K562 (cell line): Measurements from ENCODE around the gene CHD8. TPM values are rescaled to one million over a fixed set of nuclear protein-coding genes. Genes with fewer than 3 reads are reported as not detected.

Experiments used
- ATAC-seq: fragments of 200-7000 bp; cut with Tn5 transposase; 3 replicates; pipeline ENCODE4 v1.9.1; 2020; ENCODE audit warnings: moderate library complexity
- BruUV-seq: library from RNA; stranded (reverse); fragments of 400-500 nt; replicated peaks from 2 replicates; lab custom pipeline; 2021; lab: Mats Ljungman, UMichigan
- CTCF ChIA-PET: fragments of 300-600 bp; formaldehyde crosslinking; extraction: SDS; loops from one replicate; lab custom pipeline; 2021; ENCODE audit warnings: low intra/inter-chr PET ratio; lab: Yijun Ruan, JAX
- POLR2A ChIA-PET: fragments of 300-600, 350-650 bp; sonication (Branson Sonifier 250); formaldehyde crosslinking; extraction: SDS; loops from one replicate; lab custom pipeline; 2021; ENCODE audit warnings: antibody characterized with exemption, inconsistent platforms; lab: Yijun Ruan, JAX
- DNase-seq, 4 experiments: peaks; one replicate each; pipeline versions ENCODE4 v3.0.0 to v3.0.0-alpha.2; 2011 to 2018; ENCODE audit warnings: low spot score in 3 of 4, mixed read lengths in 3 of 4; ENCODE audit errors: extremely low read depth in 1 of 4
- FAIRE-seq: peaks from 2 replicates; lab custom pipeline; 2011; peaks lifted over from hg19 to GRCh38; lab: Jason Lieb, UNC
- H2AFZ ChIP-seq: 2 replicates; pipeline ENCODE4 v1.6.0; 2011; ENCODE audit warnings: low read depth, low read length, control low read depth, inconsistent platforms
- H3K27ac ChIP-seq: fragments of 200-600 bp; 3 replicates; pipeline ENCODE4 v1.8.0; 2011; ENCODE audit warnings: low read depth, mild to moderate bottlenecking, control low read depth, inconsistent platforms, low read length, moderate library complexity, mixed read lengths; ENCODE audit errors: extremely low read depth
- H3K27me3 ChIP-seq, 2 experiments: fragments of 300-600 bp in 1 of 2; 2 replicates in 1 of 2; 3 replicates in 1 of 2; pipeline versions ENCODE4 v1.6.0 to v1.8.0; 2011; ENCODE audit warnings: inconsistent platforms in 2 of 2, low read length in 2 of 2, mild to moderate bottlenecking in 1 of 2, mixed read lengths in 1 of 2, moderate library complexity in 1 of 2; ENCODE audit not compliant: control insufficient read depth in 2 of 2, insufficient read depth in 2 of 2
- H3K36me3 ChIP-seq: fragments of 300-600 bp; 3 replicates; pipeline ENCODE4 v1.8.0; 2011; ENCODE audit warnings: mild to moderate bottlenecking, low read length, inconsistent platforms; ENCODE audit not compliant: control insufficient read depth, insufficient read depth
- H3K4me1 ChIP-seq, 2 experiments: fragments of 200-600 bp in 1 of 2; replicated peaks in 1 of 2; 2 replicates in 1 of 2; 3 replicates in 1 of 2; pipeline versions ENCODE4 v1.5.1 to v1.8.0; 2011; ENCODE audit warnings: inconsistent platforms in 2 of 2, low read length in 2 of 2, mild to moderate bottlenecking in 1 of 2, mixed read lengths in 1 of 2, moderate library complexity in 1 of 2; ENCODE audit not compliant: control insufficient read depth in 2 of 2, insufficient read depth in 2 of 2
- H3K4me2 ChIP-seq: 2 replicates; pipeline ENCODE4 v1.6.1; 2011; ENCODE audit warnings: low read length, control low read depth, inconsistent platforms, mixed read lengths; ENCODE audit not compliant: insufficient read depth
- H3K4me3 ChIP-seq: fragments of 200-600 bp; sonication (generic), shearing (Covaris generic); 2 replicates; pipeline ENCODE4 v1.5.1; 2016; ENCODE audit warnings: control low read depth, inconsistent platforms
- H3K79me2 ChIP-seq: fragments of 200-600 bp; 3 replicates; pipeline ENCODE4 v1.8.0; 2011; ENCODE audit warnings: low read length, inconsistent platforms; ENCODE audit not compliant: control insufficient read depth, insufficient read depth
- H3K9ac ChIP-seq, 2 experiments: 2 replicates each; pipeline versions ENCODE4 v1.6.0 to v1.6.1; 2011; ENCODE audit warnings: low read depth in 2 of 2, low read length in 2 of 2, control low read depth in 1 of 2, inconsistent platforms in 1 of 2, mild to moderate bottlenecking in 1 of 2, mixed read lengths in 1 of 2; ENCODE audit not compliant: insufficient read depth in 1 of 2
- H3K9me1 ChIP-seq: one replicate; pipeline ENCODE4 v1.6.0; 2011; ENCODE audit warnings: inconsistent platforms, mild to moderate bottlenecking, low read length, moderate library complexity; ENCODE audit not compliant: control insufficient read depth, insufficient read depth
- H3K9me3 ChIP-seq: replicated peaks from 2 replicates; pipeline ENCODE4 v1.5.1; 2011; ENCODE audit warnings: low read depth, low read length, inconsistent platforms; ENCODE audit not compliant: control insufficient read depth, insufficient read depth
- H4K20me1 ChIP-seq: replicated peaks from 2 replicates; pipeline ENCODE4 v1.6.1; 2011; ENCODE audit warnings: low read length, inconsistent platforms, mixed read lengths; ENCODE audit not compliant: control insufficient read depth, insufficient read depth
- CBX5 ChIP-seq: IDR thresholded peaks from 2 replicates; pipeline ENCODE4 v1.6.1; 2014; ENCODE audit warnings: low read depth, borderline replicate concordance
- DEAF1 ChIP-seq: fragments of 450-650 bp; formaldehyde crosslinking; IDR thresholded peaks from 2 replicates; pipeline ENCODE4 v1.4.0; 2020; ENCODE audit warnings: mild to moderate bottlenecking, moderate library complexity
- EHMT2 ChIP-seq: fragments of 450-650 bp; IDR thresholded peaks from 2 replicates; pipeline ENCODE4 v1.6.1; 2018; ENCODE audit warnings: antibody characterized with exemption
- GTF2E2 ChIP-seq: fragments of 200-800 bp; sonication (Bioruptor generic); IDR thresholded peaks from 2 replicates; pipeline ENCODE4 v1.6.1; 2016; ENCODE audit warnings: missing genetic modification characterization, missing compliant biosample characterization
- HCFC1 ChIP-seq: IDR thresholded peaks from 2 replicates; pipeline ENCODE4 v1.6.1; 2012; ENCODE audit warnings: low read depth, low read length, improper control_type of control experiment
- NRF1 ChIP-seq, 2 experiments: fragments of 450-650 bp; IDR thresholded peaks in 1 of 2; conservative IDR thresholded peaks in 1 of 2; 2 replicates each; pipeline ENCODE4 v1.6.1; 2014; ENCODE audit warnings: mild to moderate bottlenecking in 2 of 2
- SAP30 ChIP-seq: fragments of 200-600 bp; sonication (generic); IDR thresholded peaks from 2 replicates; pipeline ENCODE4 v1.6.1; 2012; ENCODE audit warnings: borderline replicate concordance, low read depth, mild to moderate bottlenecking, moderate library complexity, low read length, control low read depth, inconsistent platforms; ENCODE audit not compliant: insufficient read depth, poor library complexity, severe bottlenecking
- ZNF830 ChIP-seq: fragments of 250-450 bp; sonication (Bioruptor Pico); IDR thresholded peaks from 2 replicates; pipeline ENCODE4 v1.5.0; 2021; ENCODE audit warnings: mild to moderate bottlenecking
- WGBS: fragments of 100-300 bp; shearing (Covaris generic); methylation state at CpG from one replicate; pipeline ENCODE4 v1.1.6; 2016; ENCODE audit warnings: low coverage, mixed read lengths; ENCODE audit not compliant: insufficient coverage; ENCODE audit errors: missing lambda C conversion rate; 5-methylcytosine and 5-hydroxymethylcytosine counted together
- in situ Hi-C: fragments of 300-500 bp; cut with MboI; formaldehyde crosslinking; loops from 4 replicates; pipeline ENCODE4 v1.15.0; 2018; ENCODE audit warnings: inconsistent platforms, mixed read lengths
- intact Hi-C: fragments of 100-400 bp; cut with micrococcal nuclease; formaldehyde crosslinking; loops from 2 replicates; pipeline ENCODE4 v1.14.2; 2022
- polyA plus RNA-seq, 8 experiments: library from polyadenylated mRNA; depleted of rRNA in 4 of 8; stranded (reverse) in 5 of 8; unstranded in 3 of 8; fragments of >200 nt; fragmentation: Nextera tagmentation in 2 of 8; fragmentation: Illumina TruSeq in 1 of 8; extraction: Ambion mirVana in 2 of 8; extraction: Trizol in 1 of 8; gene quantifications; 2 replicates each; pipeline versions ENCODE4 v1.2.1 to v1.2.3, GENCODE V29; 2011 to 2014; ENCODE audit warnings: inconsistent platforms in 1 of 8, missing spikeins in 1 of 8
- total RNA-seq, 7 experiments: library from RNA; depleted of rRNA in 6 of 7; stranded (reverse); fragments of >200 nt in 6 of 7; fragmentation: Illumina TruSeq in 2 of 7; extraction: Trizol in 2 of 7; gene quantifications; 2 replicates each; pipeline versions ENCODE4 v1.2.1 to v1.2.3, GENCODE V29; 2011 to 2021; ENCODE audit warnings: low replicate concordance in 1 of 7
- TF ChIP-seq, protein P1 (sequence below): fragments of 250-450 bp; sonication (Bioruptor Pico); IDR thresholded peaks from 2 replicates; pipeline ENCODE4 v1.4.0; 2020; ENCODE audit warnings: mild to moderate bottlenecking, moderate library complexity
- TF ChIP-seq, protein P2 (sequence below): fragments of 450-650 bp; formaldehyde crosslinking; conservative IDR thresholded peaks from 2 replicates; pipeline ENCODE4 v1.4.0; 2022; ENCODE audit warnings: mild to moderate bottlenecking, missing genetic modification characterization
- TF ChIP-seq, protein P3 (sequence below), 2 experiments: fragments of 450-650 bp in 1 of 2; IDR thresholded peaks; 2 replicates each; pipeline ENCODE4 v1.6.1; 2011 to 2017; ENCODE audit warnings: low read depth in 2 of 2, antibody characterized with exemption in 1 of 2, borderline replicate concordance in 1 of 2, low read length in 1 of 2, mild to moderate bottlenecking in 1 of 2, mixed read lengths in 1 of 2; ENCODE audit not compliant: control insufficient read depth in 1 of 2

CHD8 gene
- total and polyA plus RNA-seq, 9 of the 15 experiments (the other 6 are each of a cell fraction or from before 2014, with no cell fraction given), result 11.1 to 51.2 (median 32.8) TPM

DNA sequence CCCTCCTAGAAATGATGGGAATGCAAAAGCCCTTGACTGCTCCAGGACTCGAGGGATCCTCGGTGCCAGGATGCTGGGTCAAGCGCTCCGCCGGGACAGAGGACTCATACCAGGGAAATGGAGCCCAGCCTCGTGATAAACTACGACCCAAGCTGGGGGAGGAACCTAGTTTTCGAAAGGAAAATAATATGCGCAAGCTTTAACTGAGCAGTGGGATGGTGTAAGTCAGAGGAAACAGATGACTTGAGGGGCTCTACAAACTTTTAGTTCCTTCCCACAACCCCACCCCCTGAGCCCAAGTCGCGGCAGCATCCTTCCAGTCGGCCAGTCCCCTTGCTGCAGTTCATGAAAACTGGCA is 71.5 kb downstream of the CHD8 start:
- POLR2A ChIA-PET, result interaction anchor here (0.7 to 1.6 kb wide), 11 partner anchors 8 to 144 kb away, joined by 3 to 6 read pairs (median 4); partner anchors contain the start of genes CHD8 and METTL3
- intact Hi-C loops (loop anchor here (5.0 kb wide), 1 partner anchor 117 kb away; the partner anchor contains the start of gene HNRNPC), in situ Hi-C loops (no loop called here)
- Histone ChIP-seq H3K9me1 (no peaks in the 10 kb centered on the region), H3K27ac (peak overlapping the region; percentile 90), H3K4me3 (peak overlapping the region; percentile 74), H3K79me2 (peaks cover 55% of the 10 kb centered on the region), H2AFZ (peak overlapping the region; percentile 88), H4K20me1 (0 out of 2 replicates have a peak, but pooled peaks cover 10% of the 10 kb centered on the region), H3K9ac (peak overlapping the region; percentile 95 to 100), H3K27me3 (no peaks in the 10 kb centered on the region), H3K4me1 (peaks cover 5 to 16% of the 10 kb centered on the region in 2 experiments; a peak in 3 of 5 replicates), H3K4me2 (peak overlapping the region; percentile 99), H3K9me3 (no peaks in the 10 kb centered on the region), H3K36me3 (peaks cover 59% of the 10 kb centered on the region; the same call in 2 of the 3 replicates)
- CTCF ChIA-PET, result no interaction called here
- FAIRE-seq (no peak), ATAC-seq (no peak; the same call in 1 of the 3 replicates), DNase-seq (no peak)
- 6% methylated on average over 12 of the region's 12 CpGs for WGBS
- BruUV-seq, result TSS peak; percentile 78
- TF ChIP-seq HCFC1 (no peak), DEAF1 (CRISPR knock-in tag) (no peak), ZNF830 (CRISPR knock-in tag) (0 out of 2 replicates have a peak, but pooled peaks have one; percentile 27), NRF1 (conservative IDR thresholded peaks at IDR 0.05 in 1 of 2, IDR thresholded peaks at IDR 0.05 in 1 of 2) (peak; percentile 42 to 72), EHMT2 (no peak), SAP30 (no peak), CBX5 (no peak), GTF2E2 (tag) (no peak)
- TF ChIP-seq, protein P1, sequence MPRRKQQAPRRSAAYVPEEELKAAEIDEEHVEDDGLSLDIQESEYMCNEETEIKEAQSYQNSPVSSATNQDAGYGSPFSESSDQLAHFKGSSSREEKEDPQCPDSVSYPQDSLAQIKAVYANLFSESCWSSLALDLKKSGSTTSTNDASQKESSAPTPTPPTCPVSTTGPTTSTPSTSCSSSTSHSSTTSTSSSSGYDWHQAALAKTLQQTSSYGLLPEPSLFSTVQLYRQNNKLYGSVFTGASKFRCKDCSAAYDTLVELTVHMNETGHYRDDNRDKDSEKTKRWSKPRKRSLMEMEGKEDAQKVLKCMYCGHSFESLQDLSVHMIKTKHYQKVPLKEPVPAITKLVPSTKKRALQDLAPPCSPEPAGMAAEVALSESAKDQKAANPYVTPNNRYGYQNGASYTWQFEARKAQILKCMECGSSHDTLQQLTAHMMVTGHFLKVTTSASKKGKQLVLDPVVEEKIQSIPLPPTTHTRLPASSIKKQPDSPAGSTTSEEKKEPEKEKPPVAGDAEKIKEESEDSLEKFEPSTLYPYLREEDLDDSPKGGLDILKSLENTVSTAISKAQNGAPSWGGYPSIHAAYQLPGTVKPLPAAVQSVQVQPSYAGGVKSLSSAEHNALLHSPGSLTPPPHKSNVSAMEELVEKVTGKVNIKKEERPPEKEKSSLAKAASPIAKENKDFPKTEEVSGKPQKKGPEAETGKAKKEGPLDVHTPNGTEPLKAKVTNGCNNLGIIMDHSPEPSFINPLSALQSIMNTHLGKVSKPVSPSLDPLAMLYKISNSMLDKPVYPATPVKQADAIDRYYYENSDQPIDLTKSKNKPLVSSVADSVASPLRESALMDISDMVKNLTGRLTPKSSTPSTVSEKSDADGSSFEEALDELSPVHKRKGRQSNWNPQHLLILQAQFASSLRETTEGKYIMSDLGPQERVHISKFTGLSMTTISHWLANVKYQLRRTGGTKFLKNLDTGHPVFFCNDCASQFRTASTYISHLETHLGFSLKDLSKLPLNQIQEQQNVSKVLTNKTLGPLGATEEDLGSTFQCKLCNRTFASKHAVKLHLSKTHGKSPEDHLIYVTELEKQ (CRISPR knock-in tag), result no peak
- TF ChIP-seq, protein P2, sequence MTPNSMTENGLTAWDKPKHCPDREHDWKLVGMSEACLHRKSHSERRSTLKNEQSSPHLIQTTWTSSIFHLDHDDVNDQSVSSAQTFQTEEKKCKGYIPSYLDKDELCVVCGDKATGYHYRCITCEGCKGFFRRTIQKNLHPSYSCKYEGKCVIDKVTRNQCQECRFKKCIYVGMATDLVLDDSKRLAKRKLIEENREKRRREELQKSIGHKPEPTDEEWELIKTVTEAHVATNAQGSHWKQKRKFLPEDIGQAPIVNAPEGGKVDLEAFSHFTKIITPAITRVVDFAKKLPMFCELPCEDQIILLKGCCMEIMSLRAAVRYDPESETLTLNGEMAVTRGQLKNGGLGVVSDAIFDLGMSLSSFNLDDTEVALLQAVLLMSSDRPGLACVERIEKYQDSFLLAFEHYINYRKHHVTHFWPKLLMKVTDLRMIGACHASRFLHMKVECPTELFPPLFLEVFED (CRISPR knock-in tag), result no peak
- TF ChIP-seq, protein P3, sequence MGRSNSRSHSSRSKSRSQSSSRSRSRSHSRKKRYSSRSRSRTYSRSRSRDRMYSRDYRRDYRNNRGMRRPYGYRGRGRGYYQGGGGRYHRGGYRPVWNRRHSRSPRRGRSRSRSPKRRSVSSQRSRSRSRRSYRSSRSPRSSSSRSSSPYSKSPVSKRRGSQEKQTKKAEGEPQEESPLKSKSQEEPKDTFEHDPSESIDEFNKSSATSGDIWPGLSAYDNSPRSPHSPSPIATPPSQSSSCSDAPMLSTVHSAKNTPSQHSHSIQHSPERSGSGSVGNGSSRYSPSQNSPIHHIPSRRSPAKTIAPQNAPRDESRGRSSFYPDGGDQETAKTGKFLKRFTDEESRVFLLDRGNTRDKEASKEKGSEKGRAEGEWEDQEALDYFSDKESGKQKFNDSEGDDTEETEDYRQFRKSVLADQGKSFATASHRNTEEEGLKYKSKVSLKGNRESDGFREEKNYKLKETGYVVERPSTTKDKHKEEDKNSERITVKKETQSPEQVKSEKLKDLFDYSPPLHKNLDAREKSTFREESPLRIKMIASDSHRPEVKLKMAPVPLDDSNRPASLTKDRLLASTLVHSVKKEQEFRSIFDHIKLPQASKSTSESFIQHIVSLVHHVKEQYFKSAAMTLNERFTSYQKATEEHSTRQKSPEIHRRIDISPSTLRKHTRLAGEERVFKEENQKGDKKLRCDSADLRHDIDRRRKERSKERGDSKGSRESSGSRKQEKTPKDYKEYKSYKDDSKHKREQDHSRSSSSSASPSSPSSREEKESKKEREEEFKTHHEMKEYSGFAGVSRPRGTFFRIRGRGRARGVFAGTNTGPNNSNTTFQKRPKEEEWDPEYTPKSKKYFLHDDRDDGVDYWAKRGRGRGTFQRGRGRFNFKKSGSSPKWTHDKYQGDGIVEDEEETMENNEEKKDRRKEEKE (IDR thresholded peaks at IDR 0.05; ENCODE audit: borderline replicate concordance in 1 of 2, control insufficient read depth in 1 of 2, low read depth in 2 of 2, low read length in 1 of 2), result no peak
